T-cell (primary cell): ENCODE data around the gene PCDHB12. TPM values are rescaled to one million over a fixed set of nuclear protein-coding genes. Genes with fewer than 3 reads are reported as not detected.
"Not testable (repeated sequence)": the region's sequence is repeated elsewhere in the genome, so short reads cannot be mapped to it uniquely, and the experiment has no call there.

Experiments
- ATAC-seq, 4 experiments: fragments of 200-7000 bp in 3 of 4; fragments of 150-1000 bp in 1 of 4; cut with Tn5 transposase; replicated peaks in 1 of 4; 1 replicate in 3 of 4; 2 replicates in 1 of 4; pipeline ENCODE4 v1.10.0; 2021; ENCODE audit warnings: moderate library complexity in 3 of 4, mild to moderate bottlenecking in 2 of 4, moderate number of reproducible peaks in 1 of 4
- CTCF ChIA-PET, 2 donors: fragments of 300-600 bp; sonication (Branson Sonifier 250); formaldehyde crosslinking; loops; one replicate each; lab custom pipeline; 2022; ENCODE audit warnings: antibody characterized with exemption in 2 of 2; lab: Charles Lee
- POLR2A ChIA-PET, 2 donors: fragments of 300-600 bp; sonication (Branson Sonifier 250); formaldehyde crosslinking; loops; one replicate each; lab custom pipeline; 2022; ENCODE audit warnings: antibody characterized with exemption in 2 of 2; lab: Charles Lee
- DNase-seq, 35 experiments: peaks; one replicate each; pipeline versions ENCODE4 v3.0.0 to v3.0.0-alpha.2; 2013 to 2023
- H3K27ac ChIP-seq: one replicate; pipeline ENCODE4 v1.5.1; 2013; ENCODE audit warnings: low read length
- H3K27me3 ChIP-seq, 2 experiments: replicated peaks in 1 of 2; 1 replicate in 1 of 2; 2 replicates in 1 of 2; pipeline versions ENCODE4 v1.6.1 to v1.7.0; 2013; ENCODE audit warnings: low read length in 1 of 2, mixed read lengths in 1 of 2; ENCODE audit not compliant: control insufficient read depth in 2 of 2, insufficient read depth in 2 of 2; ENCODE audit errors: extremely low read depth in 1 of 2
- H3K36me3 ChIP-seq, 2 donors: 1 replicate in 1 of 2; 2 replicates in 1 of 2; pipeline versions ENCODE4 v1.6.1 to v1.7.0; 2013; ENCODE audit warnings: low read length in 1 of 2; ENCODE audit not compliant: control insufficient read depth in 2 of 2, insufficient read depth in 1 of 2; ENCODE audit errors: extremely low read depth in 1 of 2
- H3K4me1 ChIP-seq, 2 experiments: 1 replicate in 1 of 2; 2 replicates in 1 of 2; pipeline versions ENCODE4 v1.6.1 to v1.7.0; 2013; ENCODE audit warnings: low read length in 2 of 2, mixed read lengths in 1 of 2; ENCODE audit not compliant: insufficient read depth in 2 of 2, control insufficient read depth in 1 of 2; ENCODE audit errors: extremely low read depth in 1 of 2
- H3K4me3 ChIP-seq, 2 donors: 1 replicate in 1 of 2; 2 replicates in 1 of 2; pipeline versions ENCODE4 v1.5.1 to v1.7.0; 2013; ENCODE audit warnings: mild to moderate bottlenecking in 2 of 2, low read length in 1 of 2, moderate library complexity in 1 of 2; ENCODE audit not compliant: control insufficient read depth in 1 of 2; ENCODE audit errors: extremely low read depth in 1 of 2
- H3K9me3 ChIP-seq: 2 replicates; pipeline ENCODE4 v1.7.0; 2013
- H3K27ac Mint-ChIP-seq, 2 donors: one replicate each; pipeline ENCODE4 v1.8.0; 2020 to 2021; ENCODE audit warnings: mild to moderate bottlenecking in 2 of 2, mixed read lengths in 2 of 2
- H3K27me3 Mint-ChIP-seq, 2 donors: one replicate each; pipeline ENCODE4 v1.8.0; 2021 to 2022; ENCODE audit warnings: mixed read lengths in 2 of 2
- H3K36me3 Mint-ChIP-seq: one replicate; pipeline ENCODE4 v1.8.0; 2021; ENCODE audit warnings: mixed read lengths
- H3K4me1 Mint-ChIP-seq, 3 donors: one replicate each; pipeline ENCODE4 v1.8.0; 2020 to 2022; ENCODE audit warnings: mixed read lengths in 3 of 3, mild to moderate bottlenecking in 1 of 3
- H3K4me3 Mint-ChIP-seq, 3 donors: one replicate each; pipeline ENCODE4 v1.8.0; 2020 to 2022; ENCODE audit warnings: mild to moderate bottlenecking in 3 of 3, mixed read lengths in 3 of 3, moderate library complexity in 3 of 3
- H3K9me3 Mint-ChIP-seq, 3 donors: one replicate each; pipeline ENCODE4 v1.8.0; 2020 to 2022; ENCODE audit warnings: mixed read lengths in 3 of 3
- WGBS: methylation state at CpG from one replicate; pipeline ENCODE4 v1.1.5; 2013; ENCODE audit warnings: missing lambda C conversion rate; ENCODE audit not compliant: insufficient coverage; 5-methylcytosine and 5-hydroxymethylcytosine counted together
- total RNA-seq, 35 experiments: library from RNA in 6 of 35; stranded (reverse) in 6 of 35; fragments of 120-200 nt in 1 of 35; gene quantifications; one replicate each; pipeline versions ENCODE4 v1.2.1 to v1.2.4 and lab custom pipeline; 2013 to 2026

PCDHB12 gene
- total RNA-seq, 5 donors from 2014 or later (not counting 1 experiment from before 2014, with no cell fraction given), result not detected

GRCh38 chr5:141179371-141179770 is 29.1 kb upstream of the PCDHB12 start:
- H3K4me1 Mint-ChIP-seq, CTCF ChIA-PET, H3K4me1 ChIP-seq, H3K27ac ChIP-seq, DNase-seq, H3K9me3 ChIP-seq, POLR2A ChIA-PET, H3K4me3 Mint-ChIP-seq, ATAC-seq, H3K36me3 ChIP-seq, H3K4me3 ChIP-seq, H3K36me3 Mint-ChIP-seq, H3K27ac Mint-ChIP-seq: not testable (repeated sequence)
- WGBS, result 53% methylated on average over 9 of the region's 39 CpGs
- H3K27me3 ChIP-seq, result peaks cover 2 to 24% of the 10 kb centered on the region in 2 experiments
- Mint-ChIP-seq H3K27me3 (peaks cover 22 to 32% of the 10 kb centered on the region in 2 donors), H3K9me3 (peaks cover 7 to 12% (median 7%) of the 10 kb centered on the region in 3 donors)

DNA sequence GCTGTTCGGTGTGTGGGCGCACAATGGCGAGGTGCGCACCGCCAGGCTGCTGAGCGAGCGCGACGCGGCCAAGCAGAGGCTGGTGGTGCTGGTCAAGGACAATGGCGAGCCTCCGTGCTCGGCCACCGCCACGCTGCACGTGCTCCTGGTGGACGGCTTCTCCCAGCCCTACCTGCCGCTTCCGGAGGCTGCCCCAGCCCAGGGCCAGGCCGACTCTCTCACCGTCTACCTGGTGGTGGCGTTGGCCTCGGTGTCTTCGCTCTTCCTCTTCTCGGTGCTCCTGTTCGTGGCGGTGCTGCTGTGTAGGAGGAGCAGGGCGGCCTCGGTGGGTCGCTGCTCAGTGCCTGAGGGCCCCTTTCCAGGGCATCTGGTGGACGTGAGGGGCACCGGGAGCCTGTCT is 28.6 kb upstream of the PCDHB12 start:
- H3K27ac ChIP-seq, H3K36me3 ChIP-seq, H3K4me1 ChIP-seq, H3K36me3 Mint-ChIP-seq, H3K4me3 Mint-ChIP-seq, H3K9me3 ChIP-seq, POLR2A ChIA-PET, ATAC-seq, H3K4me3 ChIP-seq, DNase-seq, H3K4me1 Mint-ChIP-seq, CTCF ChIA-PET: not testable (repeated sequence)
- peaks cover 27 to 35% of the 10 kb centered on the region in 2 donors for H3K27me3 Mint-ChIP-seq
- peaks cover 2 to 24% of the 10 kb centered on the region in 2 experiments for H3K27me3 ChIP-seq
- H3K9me3 Mint-ChIP-seq, result peaks cover 5 to 12% (median 8%) of the 10 kb centered on the region in 3 donors
- H3K27ac Mint-ChIP-seq, result peak overlapping the region in 1 of 2 donors; percentile 52
- WGBS, result 44% methylated on average over 15 of the region's 32 CpGs

DNA sequence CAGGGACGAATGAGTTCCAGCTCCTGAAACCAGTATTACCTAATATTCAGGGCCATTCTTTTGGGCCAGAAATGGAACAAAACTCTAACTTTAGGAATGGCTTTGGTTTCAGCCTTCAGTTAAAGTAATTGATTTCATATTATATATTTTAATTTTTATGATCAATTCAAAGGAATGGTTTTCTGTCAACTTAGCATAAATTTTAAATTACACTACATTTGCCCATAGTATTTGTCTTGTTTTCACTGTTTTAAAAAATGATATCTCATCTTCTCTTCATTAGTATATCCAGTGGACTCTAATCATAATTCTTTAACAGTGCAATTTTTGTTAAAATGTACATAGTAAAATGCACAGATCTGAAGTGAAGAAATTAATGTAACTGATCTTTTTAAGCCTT is 28.2 kb upstream of the PCDHB12 start:
- peak overlapping the region in 1 of 2 donors; percentile 52 for H3K27ac Mint-ChIP-seq
- ChIA-PET CTCF (no interaction called here), POLR2A (no interaction called here)
- H3K4me1 Mint-ChIP-seq, result peaks cover 0 to 2% (median 0%) of the 10 kb centered on the region in 3 donors
- ATAC-seq, result no peak
- Histone ChIP-seq H3K36me3 (no peaks in the 10 kb centered on the region), H3K27ac (no peak overlapping the region), H3K4me3 (no peak overlapping the region), H3K4me1 (no peaks in the 10 kb centered on the region), H3K9me3 (no peaks in the 10 kb centered on the region), H3K27me3 (peaks cover 2 to 23% of the 10 kb centered on the region in 2 experiments)
- DNase-seq, result no peak
- no peak overlapping the region for H3K4me3 Mint-ChIP-seq
- 71% methylated on average over 1 of the region's 1 CpG for WGBS
- H3K27me3 Mint-ChIP-seq, result peaks cover 31 to 37% of the 10 kb centered on the region in 2 donors
- peaks cover 2 to 12% (median 12%) of the 10 kb centered on the region in 3 donors for H3K9me3 Mint-ChIP-seq
- H3K36me3 Mint-ChIP-seq, result peaks cover 4% of the 10 kb centered on the region

DNA sequence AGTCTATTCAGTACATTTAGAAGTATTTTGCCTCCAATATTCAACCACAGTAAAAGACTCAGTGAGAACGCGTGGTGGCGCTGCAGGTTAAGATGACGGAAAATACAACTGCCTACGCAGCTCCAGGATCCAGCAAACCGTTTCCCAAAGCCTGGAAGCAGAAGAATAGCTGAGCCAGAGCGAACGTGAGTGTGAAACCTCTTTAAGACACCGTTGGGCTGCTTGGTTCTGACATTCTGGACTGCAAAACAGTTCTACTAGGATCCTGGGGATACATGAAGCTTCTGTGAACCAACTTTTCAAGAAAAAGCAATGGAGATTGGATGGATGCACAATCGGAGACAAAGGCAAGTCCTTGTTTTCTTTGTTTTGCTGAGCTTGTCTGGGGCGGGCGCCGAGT is 26.3 kb upstream of the PCDHB12 start, which contains the start of gene PCDHB16:
Gene PCDHB16 (plus strand): TSS at position 140 of the 400 bp plus-strand sequence. CDS start 173 bp downstream, at position 313.
- H3K9me3 Mint-ChIP-seq, result peaks cover 6 to 15% (median 12%) of the 10 kb centered on the region in 3 donors
- DNase-seq, result peak in 1 of 35 experiments; percentile 7
- CTCF ChIA-PET, result interaction anchor here in 1 of 2 donors (0.8 kb wide), 1 partner anchor 382 kb away, joined by 3 read pairs; no protein-coding TSS in a partner anchor

GRCh38 chr5:141184117-141184855 is 24.2 kb upstream of the PCDHB12 start:
- H3K4me1 ChIP-seq, POLR2A ChIA-PET, H3K9me3 ChIP-seq, DNase-seq, H3K36me3 Mint-ChIP-seq, CTCF ChIA-PET, ATAC-seq, H3K4me3 Mint-ChIP-seq, H3K36me3 ChIP-seq, H3K27ac ChIP-seq, H3K27ac Mint-ChIP-seq, H3K4me3 ChIP-seq: not testable (repeated sequence)
- 39% methylated on average over 21 of the region's 69 CpGs for WGBS
- peaks cover 56 to 62% of the 10 kb centered on the region in 2 donors for H3K27me3 Mint-ChIP-seq
- H3K4me1 Mint-ChIP-seq, result peaks cover 4 to 14% (median 7%) of the 10 kb centered on the region in 3 donors
- H3K9me3 Mint-ChIP-seq, result peaks cover 10 to 19% (median 16%) of the 10 kb centered on the region in 3 donors
- peaks cover 5 to 27% of the 10 kb centered on the region in 2 experiments for H3K27me3 ChIP-seq

More for the DNA sequence above, 26.3 kb upstream of the PCDHB12 start, which contains the start of gene PCDHB16:
- Histone ChIP-seq H3K4me3 (no peak within 1 kb of the TSS), H3K4me1 (no peaks in the 10 kb centered on the region), H3K9me3 (no peaks in the 10 kb centered on the region), H3K27me3 (peaks cover 5 to 23% of the 10 kb centered on the region in 2 experiments), H3K36me3 (no peaks in the 10 kb centered on the region), H3K27ac (no peak within 1 kb of the TSS)
- peaks cover 4 to 11% (median 7%) of the 10 kb centered on the region in 3 donors for H3K4me1 Mint-ChIP-seq
- ATAC-seq, result no peak
- POLR2A ChIA-PET, result no interaction called here
- 14% methylated on average over 10 of the region's 13 CpGs for WGBS
- H3K27me3 Mint-ChIP-seq, result peaks cover 45 to 50% of the 10 kb centered on the region in 2 donors
- H3K4me3 Mint-ChIP-seq, result no peak within 1 kb of the TSS
- H3K27ac Mint-ChIP-seq, result peak within 1 kb of the TSS in 1 of 2 donors; percentile 4
- peaks cover 4% of the 10 kb centered on the region for H3K36me3 Mint-ChIP-seq

GRCh38 chr5:141186897-141187512 is 21.5 kb upstream of the PCDHB12 start, which contains the start of gene PCDHB9:
TSS of gene PCDHB9 (plus strand) at chr5:141187161. CDS start at chr5:141187319, 158 bp downstream.
- Mint-ChIP-seq H3K4me1 (peaks cover 4 to 14% (median 7%) of the 10 kb centered on the region in 3 donors), H3K9me3 (peaks cover 16 to 21% (median 18%) of the 10 kb centered on the region in 3 donors), H3K27me3 (peaks cover 65 to 72% of the 10 kb centered on the region in 2 donors), H3K4me3 (peak within 1 kb of the TSS; percentile 13 to 46 (median 42)), H3K27ac (no peak within 1 kb of the TSS), H3K36me3 (peaks cover 4% of the 10 kb centered on the region)
- no peak within 1 kb of the TSS for H3K4me3 ChIP-seq
- H3K27ac ChIP-seq, result no peak within 1 kb of the TSS
- no peaks in the 10 kb centered on the region for H3K4me1 ChIP-seq
- 9% methylated on average over 6 of the region's 9 CpGs for WGBS
- POLR2A ChIA-PET, result no interaction called here
- no peaks in the 10 kb centered on the region for H3K36me3 ChIP-seq
- peaks cover 8 to 26% of the 10 kb centered on the region in 2 experiments for H3K27me3 ChIP-seq
- no peaks in the 10 kb centered on the region for H3K9me3 ChIP-seq
- CTCF ChIA-PET, result interaction anchor here (1.0 to 1.3 kb wide), 2 partner anchors 10 to 377 kb away, joined by 3 to 6 read pairs; no protein-coding TSS in a partner anchor
- ATAC-seq (no peak), DNase-seq (peak in 14 of 35 experiments; percentile 5 to 45 (median 19))
